NCI-H128 (cell line): ENCODE results near the gene MYO6.
"Not testable (repeated sequence)": the region's sequence is repeated elsewhere in the genome, so short reads cannot be mapped to it uniquely, and the experiment has no call there.

Source experiments
- DNase-seq: peaks from one replicate; lab custom pipeline; 2025; ENCODE audit not compliant: unreplicated experiment; lab: John Stamatoyannopoulos, UW

MYO6 gene

DNA sequence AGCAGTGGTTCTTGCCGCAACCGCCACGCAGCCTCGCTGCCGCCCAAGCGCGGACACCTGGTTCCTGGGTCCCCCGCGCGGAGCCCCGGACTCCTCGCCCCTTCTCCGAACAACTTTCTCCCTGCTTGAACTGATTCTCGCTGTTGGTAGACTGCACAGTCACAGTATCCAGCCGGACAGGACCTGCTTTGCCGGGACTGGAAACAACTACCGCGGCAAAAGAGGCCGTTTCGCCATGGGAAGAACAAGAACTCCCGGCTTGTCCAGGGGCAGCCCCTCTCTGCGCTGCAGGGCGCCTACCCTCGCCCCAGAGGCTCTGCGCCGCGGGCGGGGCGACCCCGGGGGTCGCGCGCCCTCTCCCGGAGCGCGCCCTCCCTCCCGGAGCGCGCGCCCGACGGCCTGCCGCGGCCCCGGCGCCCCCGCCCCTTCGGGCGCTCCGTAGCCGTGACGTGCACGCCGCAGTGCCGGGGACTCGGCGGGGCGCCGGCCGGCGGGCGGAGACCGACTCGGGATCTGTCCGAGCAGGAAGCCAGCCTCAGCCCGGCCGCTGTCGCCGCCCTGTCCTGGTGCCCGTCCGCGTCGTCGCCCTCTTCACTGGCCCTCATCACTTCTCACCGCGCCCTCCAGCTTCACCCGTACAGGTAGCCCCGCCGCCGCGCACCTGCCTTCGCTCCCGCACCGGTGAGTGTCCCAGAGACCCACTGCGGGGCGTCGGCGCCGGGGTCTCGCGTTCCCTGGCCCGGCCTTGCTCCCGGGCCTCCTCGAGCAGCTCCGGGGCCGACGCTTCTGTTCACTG is at the start of gene MYO6:
TSS of gene MYO6 (plus strand) at position 497 of the 796 bp plus-strand sequence. CDS start 68,309 bp downstream, outside the sequence.
- no peak for DNase-seq

DNA sequence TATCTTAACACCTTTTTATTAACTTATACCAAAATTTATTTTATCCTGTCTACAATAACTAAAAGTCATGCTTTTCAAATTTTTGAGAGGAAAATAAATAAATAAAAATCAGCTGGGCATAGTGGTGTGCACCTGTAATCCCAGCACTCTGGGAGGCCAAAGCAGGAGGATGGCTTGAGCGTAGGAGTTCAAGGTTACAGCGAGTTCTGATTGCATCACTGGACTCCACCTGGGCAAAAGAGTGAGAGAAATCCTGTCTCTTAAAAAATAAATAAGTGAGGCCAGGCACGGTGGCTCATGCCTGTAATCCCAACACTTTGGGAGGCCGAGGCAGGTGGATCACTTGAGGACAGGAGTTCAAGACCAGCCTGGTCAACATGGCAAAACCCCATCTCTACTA is 40.7 kb upstream of the MYO6 start:
- not testable (repeated sequence) for DNase-seq

GRCh38 chr6:75711173-75711572 is 37.9 kb upstream of the MYO6 start:
- no peak for DNase-seq

GRCh38 chr6:75719133-75719532 is 29.9 kb upstream of the MYO6 start:
- no peak for DNase-seq

- DNase-seq, result no peak
Measured at GRCh38 chr6:75723382-75723781, 25.7 kb upstream of the MYO6 start.

DNA sequence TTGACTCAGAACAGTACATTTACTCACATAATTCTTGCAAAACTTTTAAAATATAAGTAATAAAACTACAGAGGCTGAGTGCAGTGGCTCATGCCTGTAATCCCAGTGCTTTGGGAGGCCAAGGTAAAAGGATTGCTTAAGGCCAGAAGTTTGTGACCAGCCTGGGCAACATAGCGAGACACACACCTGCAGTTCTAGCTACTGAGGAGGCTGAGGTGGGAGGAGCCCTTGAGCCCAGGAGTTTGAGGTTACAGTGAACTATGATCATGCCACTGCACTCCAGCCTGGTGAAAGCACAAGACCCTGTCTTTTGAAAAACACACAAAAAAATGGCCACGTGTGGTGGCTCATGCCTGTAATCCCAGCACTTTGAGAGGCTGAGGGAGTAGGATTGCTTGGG is 21.8 kb upstream of the MYO6 start:
- DNase-seq, result no peak

GRCh38 chr6:75731029-75731428 is 18.0 kb upstream of the MYO6 start:
- not testable (repeated sequence) for DNase-seq

- no peak for DNase-seq
Measured at GRCh38 chr6:75735491-75736186, 13.4 kb upstream of the MYO6 start.

DNA sequence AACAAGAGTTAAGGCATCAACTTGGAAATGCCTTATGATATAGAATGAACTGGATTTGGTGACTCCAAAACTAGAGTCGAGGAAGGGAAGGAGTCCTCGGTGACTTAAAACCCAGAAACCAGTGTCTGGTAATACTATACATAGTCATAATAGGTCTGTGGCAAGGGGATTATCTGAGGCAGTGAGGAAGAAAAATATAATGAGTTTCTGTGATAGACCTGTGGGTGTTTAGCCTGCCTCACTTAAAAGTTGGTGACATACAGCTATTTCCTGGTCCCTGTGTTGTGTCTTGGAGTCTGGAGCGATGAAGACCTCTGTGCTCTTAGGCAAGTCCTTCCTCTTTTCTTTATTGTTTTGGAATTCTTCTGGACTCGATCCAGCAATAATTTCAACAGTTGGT is 5.1 kb upstream of the MYO6 start:
- DNase-seq, result no peak

- DNase-seq, result no peak
Measured at GRCh38 chr6:75745404-75745803, 3.6 kb upstream of the MYO6 start.

- no peak for DNase-seq
Measured at GRCh38 chr6:75746221-75746620, 2.8 kb upstream of the MYO6 start.

GRCh38 chr6:75747152-75747992 is 1.7 kb upstream of the MYO6 start:
- DNase-seq, result no peak

GRCh38 chr6:75748003-75748742 is 866 bp upstream of the MYO6 start:
- DNase-seq, result no peak

- no peak for DNase-seq
Measured at GRCh38 chr6:75751443-75751842, 2.4 kb downstream of the MYO6 start.

DNA sequence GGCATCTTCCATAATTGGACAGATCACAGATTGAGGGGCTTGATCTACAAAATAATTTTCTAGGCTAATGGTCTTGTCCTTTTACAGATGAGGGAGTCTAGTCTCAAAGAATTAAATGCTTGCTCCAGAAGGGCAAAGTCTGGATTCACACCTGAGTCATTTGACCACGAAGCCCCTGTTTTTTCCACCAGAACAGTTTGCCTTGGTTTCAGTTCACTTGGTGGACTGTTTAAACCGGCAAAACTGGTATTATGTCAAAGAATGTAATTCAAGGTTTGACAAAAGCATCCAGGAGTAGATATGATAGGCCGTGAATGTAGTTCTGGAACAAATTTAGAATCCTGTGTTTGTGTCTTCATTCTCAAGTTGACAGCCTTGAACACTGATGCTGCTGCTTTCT is 3.3 kb downstream of the MYO6 start:
- no peak for DNase-seq

GRCh38 chr6:75755704-75756103 is 6.7 kb downstream of the MYO6 start:
- no peak for DNase-seq

- DNase-seq, result no peak
Measured at GRCh38 chr6:75757295-75757694, 8.3 kb downstream of the MYO6 start.

- no peak for DNase-seq
Measured at GRCh38 chr6:75758061-75758460, 9.0 kb downstream of the MYO6 start.

GRCh38 chr6:75759207-75759606 is 10.2 kb downstream of the MYO6 start:
- no peak for DNase-seq

- DNase-seq, result no peak
Measured at GRCh38 chr6:75760320-75760719, 11.3 kb downstream of the MYO6 start.

DNA sequence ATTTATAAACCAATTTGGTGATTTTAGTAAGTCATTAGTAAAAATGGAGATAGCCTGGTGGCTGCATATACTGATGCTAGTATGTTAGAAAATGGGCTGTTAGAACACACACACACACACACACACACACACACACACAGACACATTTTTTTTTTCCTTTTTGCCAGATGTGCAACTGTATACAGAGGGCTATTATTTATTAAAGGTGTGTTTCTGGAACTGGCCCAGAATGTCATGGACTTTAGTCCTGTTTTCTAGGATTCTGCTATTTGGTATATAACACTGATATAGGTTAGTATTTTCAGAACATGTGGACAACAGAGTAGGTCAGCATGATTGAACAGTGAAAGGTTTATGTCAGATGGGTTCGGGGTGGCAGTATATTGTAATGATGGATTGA is 12.4 kb downstream of the MYO6 start:
- DNase-seq, result no peak
